Chondrocyte (in vitro differentiated cells): ENCODE data around the gene CDH6. TPM values are rescaled to one million over a fixed set of nuclear protein-coding genes. Genes with fewer than 3 reads are reported as not detected.
A peak's percentile ranks its signal among the peaks of the same experiment; 100 is the strongest.

Source experiments
- DNase-seq: peaks from one replicate; pipeline ENCODE4 v3.0.0; 2021; ENCODE audit warnings: mixed read lengths, low spot score
- H3K27ac Mint-ChIP-seq: one replicate; pipeline ENCODE4 v1.8.0; 2021; ENCODE audit warnings: mild to moderate bottlenecking, moderate library complexity, mixed read lengths; ENCODE audit not compliant: unreplicated experiment
- H3K27me3 Mint-ChIP-seq: 2 replicates; pipeline ENCODE4 v1.8.0; 2021; ENCODE audit warnings: low read depth, mixed read lengths
- H3K36me3 Mint-ChIP-seq: 2 replicates; pipeline ENCODE4 v1.8.0; 2021; ENCODE audit warnings: low read depth, mixed read lengths
- H3K4me1 Mint-ChIP-seq: 2 replicates; pipeline ENCODE4 v1.8.0; 2021; ENCODE audit warnings: low read depth, mild to moderate bottlenecking, mixed read lengths
- H3K4me3 Mint-ChIP-seq: one replicate; pipeline ENCODE4 v1.8.0; 2021; ENCODE audit warnings: mild to moderate bottlenecking, moderate library complexity, mixed read lengths; ENCODE audit not compliant: unreplicated experiment
- H3K9me3 Mint-ChIP-seq: 2 replicates; pipeline ENCODE4 v1.8.0; 2021; ENCODE audit warnings: low read depth, mixed read lengths
- total RNA-seq: library from RNA; stranded (reverse); gene quantifications from 3 replicates; pipeline ENCODE4 v1.2.1, GENCODE V29; 2021
- TF ChIP-seq, protein P1 (sequence below): fragments of 200-600 bp; sonication (generic); IDR thresholded peaks from 2 replicates; pipeline ENCODE4 v1.5.0; 2021; ENCODE audit warnings: antibody characterized with exemption, mild to moderate bottlenecking, moderate library complexity

The CDH6 gene
- total RNA-seq, 1 donor from 2014 or later, result 50.7 TPM

- no peaks in the 10 kb centered on the region for H3K9me3 Mint-ChIP-seq
- no peak overlapping the region for H3K4me3 Mint-ChIP-seq
- H3K27me3 Mint-ChIP-seq, result no peaks in the 10 kb centered on the region
- H3K36me3 Mint-ChIP-seq, result no peaks in the 10 kb centered on the region
- TF ChIP-seq, protein P1, sequence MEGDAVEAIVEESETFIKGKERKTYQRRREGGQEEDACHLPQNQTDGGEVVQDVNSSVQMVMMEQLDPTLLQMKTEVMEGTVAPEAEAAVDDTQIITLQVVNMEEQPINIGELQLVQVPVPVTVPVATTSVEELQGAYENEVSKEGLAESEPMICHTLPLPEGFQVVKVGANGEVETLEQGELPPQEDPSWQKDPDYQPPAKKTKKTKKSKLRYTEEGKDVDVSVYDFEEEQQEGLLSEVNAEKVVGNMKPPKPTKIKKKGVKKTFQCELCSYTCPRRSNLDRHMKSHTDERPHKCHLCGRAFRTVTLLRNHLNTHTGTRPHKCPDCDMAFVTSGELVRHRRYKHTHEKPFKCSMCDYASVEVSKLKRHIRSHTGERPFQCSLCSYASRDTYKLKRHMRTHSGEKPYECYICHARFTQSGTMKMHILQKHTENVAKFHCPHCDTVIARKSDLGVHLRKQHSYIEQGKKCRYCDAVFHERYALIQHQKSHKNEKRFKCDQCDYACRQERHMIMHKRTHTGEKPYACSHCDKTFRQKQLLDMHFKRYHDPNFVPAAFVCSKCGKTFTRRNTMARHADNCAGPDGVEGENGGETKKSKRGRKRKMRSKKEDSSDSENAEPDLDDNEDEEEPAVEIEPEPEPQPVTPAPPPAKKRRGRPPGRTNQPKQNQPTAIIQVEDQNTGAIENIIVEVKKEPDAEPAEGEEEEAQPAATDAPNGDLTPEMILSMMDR, result no peak
- no peak overlapping the region for H3K27ac Mint-ChIP-seq
- no peak for DNase-seq
- H3K4me1 Mint-ChIP-seq, result peaks cover 27% of the 10 kb centered on the region
Measured at GRCh38 chr5:31157720-31158119, 35.8 kb upstream of the CDH6 start.

DNA sequence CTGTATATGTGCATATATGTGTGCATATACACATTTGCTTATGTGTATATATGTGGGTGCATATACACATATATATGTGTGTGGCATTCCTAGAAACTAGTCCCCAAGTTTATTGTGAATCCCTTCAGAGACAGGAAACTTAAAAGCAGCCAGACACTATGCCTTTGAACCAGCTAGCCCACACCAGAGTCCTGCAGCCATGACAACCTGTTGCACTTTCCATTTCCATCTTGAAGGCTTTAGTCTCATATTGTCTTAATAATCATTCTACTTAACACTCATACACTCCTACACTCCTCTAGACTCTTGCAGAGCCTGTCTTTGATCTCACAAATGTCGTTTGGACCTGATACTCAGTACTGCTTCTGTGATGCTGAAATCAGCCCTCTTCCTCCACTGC is 34.8 kb upstream of the CDH6 start:
- Mint-ChIP-seq H3K36me3 (no peaks in the 10 kb centered on the region), H3K4me3 (no peak overlapping the region), H3K27ac (no peak overlapping the region), H3K27me3 (no peaks in the 10 kb centered on the region), H3K4me1 (peaks cover 25% of the 10 kb centered on the region), H3K9me3 (no peaks in the 10 kb centered on the region)
- DNase-seq, result no peak
- TF ChIP-seq, protein P1, result no peak

DNA sequence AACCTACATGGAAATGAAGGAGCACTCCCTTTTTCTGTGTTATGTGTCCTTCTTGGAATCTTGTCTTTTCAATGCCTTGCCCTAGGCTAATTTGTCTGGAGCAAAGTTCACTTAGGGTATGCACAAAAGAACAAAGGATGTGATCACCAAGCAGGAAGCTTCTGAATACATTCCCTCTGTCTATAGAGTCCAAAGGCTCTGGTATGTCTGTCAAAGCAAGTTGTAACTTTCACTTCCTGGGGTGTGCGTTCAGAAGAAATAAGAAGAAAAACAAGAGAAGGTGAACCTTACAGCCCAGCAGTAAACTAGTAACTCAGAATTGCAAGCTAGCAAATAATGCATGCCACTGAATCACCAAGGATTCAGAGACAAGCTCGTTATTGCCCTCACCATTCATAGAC is 31.7 kb upstream of the CDH6 start:
- no peak for DNase-seq
- Mint-ChIP-seq H3K36me3 (no peaks in the 10 kb centered on the region), H3K27me3 (no peaks in the 10 kb centered on the region), H3K27ac (peak overlapping the region; percentile 55), H3K4me1 (peaks cover 24% of the 10 kb centered on the region), H3K9me3 (no peaks in the 10 kb centered on the region), H3K4me3 (peak overlapping the region; percentile 24)
- TF ChIP-seq, protein P1, result no peak

DNA sequence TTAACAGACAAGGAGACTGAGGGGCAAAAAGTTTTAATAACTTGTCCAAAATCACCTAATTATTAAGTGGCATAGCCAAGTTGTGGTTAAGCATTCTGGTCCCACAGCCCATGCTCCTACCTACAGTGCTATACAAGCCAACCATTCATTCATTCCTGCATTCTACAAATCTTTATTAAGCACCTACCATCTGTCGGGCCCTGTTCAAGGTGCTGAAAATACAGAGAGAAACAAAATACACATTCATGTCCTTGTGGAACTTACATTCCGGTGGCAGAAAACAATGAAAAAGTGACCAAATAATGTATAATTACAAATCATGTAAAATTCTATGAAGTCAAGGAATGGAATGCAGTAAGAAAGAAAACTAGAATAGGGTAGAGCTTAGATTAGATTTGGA is 27.8 kb upstream of the CDH6 start:
- TF ChIP-seq, protein P1, result no peak
- peaks cover 2% of the 10 kb centered on the region for H3K36me3 Mint-ChIP-seq
- peaks cover 5% of the 10 kb centered on the region for H3K9me3 Mint-ChIP-seq
- no peak overlapping the region for H3K4me3 Mint-ChIP-seq
- no peak overlapping the region for H3K27ac Mint-ChIP-seq
- no peaks in the 10 kb centered on the region for H3K27me3 Mint-ChIP-seq
- DNase-seq, result no peak
- peaks cover 20% of the 10 kb centered on the region for H3K4me1 Mint-ChIP-seq

GRCh38 chr5:31169379-31169778 is 24.1 kb upstream of the CDH6 start:
- Mint-ChIP-seq H3K9me3 (peaks cover 5% of the 10 kb centered on the region), H3K4me3 (no peak overlapping the region), H3K27me3 (no peaks in the 10 kb centered on the region), H3K4me1 (no peaks in the 10 kb centered on the region), H3K36me3 (peaks cover 2% of the 10 kb centered on the region), H3K27ac (no peak overlapping the region)
- TF ChIP-seq, protein P1, result no peak
- no peak for DNase-seq
